Suprapubic skin (tissue), 4 donors: ENCODE data around the gene CMKLR1.

Source experiments
- CTCF ChIP-seq, 2 donors: fragments of 200-600 bp in 1 of 2; fragments of 450-650 bp in 1 of 2; sonication (generic) in 1 of 2; IDR thresholded peaks; one replicate each; pipeline ENCODE4 v1.5.1; 2016 to 2019; ENCODE audit warnings: antibody characterized with exemption in 2 of 2, mild to moderate bottlenecking in 1 of 2, moderate library complexity in 1 of 2
- EP300 ChIP-seq: sonication (generic); formaldehyde crosslinking; IDR thresholded peaks from one replicate; pipeline ENCODE4 v1.6.1; 2017; ENCODE audit warnings: antibody characterized with exemption
- POLR2AphosphoS5 ChIP-seq, 3 donors: sonication (generic); formaldehyde crosslinking; IDR thresholded peaks; one replicate each; pipeline ENCODE4 v1.6.1; 2017; ENCODE audit warnings: antibody characterized with exemption in 3 of 3

GRCh38 chr12:108357834-108358579, 18.9 kb upstream of the CMKLR1 start:
- TF ChIP-seq POLR2AphosphoS5 (IDR thresholded peaks at IDR 0.05), result no peak
- no peak for TF ChIP-seq CTCF (IDR thresholded peaks at IDR 0.05)
- no peak for TF ChIP-seq EP300
